HG02840 (cell line): ENCODE results near the gene ACIN1.

ENCODE experiments used
- ATAC-seq: cut with Tn5 transposase; IDR thresholded peaks from one replicate; pipeline ENCODE4 v1.9.1; 2021; ENCODE audit warnings: mild to moderate bottlenecking, moderate library complexity, moderate number of reproducible peaks; ENCODE audit not compliant: unreplicated experiment, low FRiP score

Gene ACIN1

GRCh38 chr14:23125933-23126524 lies 31.1 kb upstream of the ACIN1 start:
- no peak for ATAC-seq

GRCh38 chr14:23125011-23125410 lies 30.1 kb upstream of the ACIN1 start:
- ATAC-seq = no peak

- no peak for ATAC-seq
Observed at GRCh38 chr14:23124337-23124954, 29.5 kb upstream of the ACIN1 start.

GRCh38 chr14:23123419-23123818 lies 28.5 kb upstream of the ACIN1 start:
- ATAC-seq = no peak

- ATAC-seq = no peak
Observed at GRCh38 chr14:23122086-23122485, 27.1 kb upstream of the ACIN1 start.

GRCh38 chr14:23121361-23121771 lies 26.4 kb upstream of the ACIN1 start:
- no peak for ATAC-seq

- ATAC-seq = no peak
Observed at GRCh38 chr14:23120541-23121251, 25.8 kb upstream of the ACIN1 start.

GRCh38 chr14:23119363-23120327 lies 24.7 kb upstream of the ACIN1 start:
- ATAC-seq = no peak

GRCh38 chr14:23118506-23119362 lies 23.8 kb upstream of the ACIN1 start, which contains the start of gene CEBPE:
Gene CEBPE (minus strand): TSS chr14:23119255. CDS start chr14:23119091, 164 bp downstream.
- ATAC-seq = no peak

- no peak for ATAC-seq
Observed at GRCh38 chr14:23117371-23118020, 22.6 kb upstream of the ACIN1 start.

GRCh38 chr14:23115918-23116317 lies 21.0 kb upstream of the ACIN1 start:
- no peak for ATAC-seq

GRCh38 chr14:23115039-23115731 lies 20.2 kb upstream of the ACIN1 start:
- ATAC-seq = no peak

- ATAC-seq = no peak
Observed at GRCh38 chr14:23114669-23115038, 19.7 kb upstream of the ACIN1 start.

GRCh38 chr14:23114120-23114458 lies 19.2 kb upstream of the ACIN1 start:
- no peak for ATAC-seq

- no peak for ATAC-seq
Observed at GRCh38 chr14:23113431-23114119, 18.6 kb upstream of the ACIN1 start.

GRCh38 chr14:23112359-23113178 lies 17.6 kb upstream of the ACIN1 start:
- no peak for ATAC-seq

GRCh38 chr14:23110579-23111365 lies 15.8 kb upstream of the ACIN1 start:
- ATAC-seq = no peak
